Renal cortical epithelial cell (primary cell): ENCODE results near the gene ACSF3. TPM values are rescaled to one million over a fixed set of nuclear protein-coding genes. Genes with fewer than 3 reads are reported as not detected.
"Not testable (repeated sequence)": the region's sequence is repeated elsewhere in the genome, so short reads cannot be mapped to it uniquely, and the experiment has no call there.

Experiments
- DNase-seq: peaks from one replicate; pipeline ENCODE4 v3.0.0-alpha.2; 2011; ENCODE audit warnings: low read depth
- total RNA-seq: library from RNA; depleted of rRNA; stranded (reverse); fragments of >200 nt; gene quantifications from 2 replicates; pipeline ENCODE4 v1.2.3, GENCODE V29; 2014

The ACSF3 gene
- total RNA-seq, 1 donor from 2014 or later, result 29.8 TPM

GRCh38 chr16:89174877-89175276, 81.2 kb downstream of the ACSF3 start:
- no peak for DNase-seq

GRCh38 chr16:89175280-89176146, 81.9 kb downstream of the ACSF3 start:
- no peak for DNase-seq

GRCh38 chr16:89176147-89176690, 82.6 kb downstream of the ACSF3 start:
- no peak for DNase-seq

- no peak for DNase-seq
Observed at GRCh38 chr16:89176717-89177116, 83.1 kb downstream of the ACSF3 start.

- no peak for DNase-seq
Observed at GRCh38 chr16:89177501-89177900, 83.8 kb downstream of the ACSF3 start.

GRCh38 chr16:89178453-89179147, 84.9 kb downstream of the ACSF3 start:
- DNase-seq, result no peak

- DNase-seq, result no peak
Observed at GRCh38 chr16:89179148-89179484, 85.5 kb downstream of the ACSF3 start.

GRCh38 chr16:89179656-89180315, 86.1 kb downstream of the ACSF3 start:
- DNase-seq, result no peak

GRCh38 chr16:89183463-89183862, 89.8 kb downstream of the ACSF3 start:
- no peak for DNase-seq

- no peak for DNase-seq
Observed at GRCh38 chr16:89183975-89184676, 90.5 kb downstream of the ACSF3 start.

- DNase-seq, result no peak
Observed at GRCh38 chr16:89184677-89184932, 91.0 kb downstream of the ACSF3 start.

GRCh38 chr16:89184933-89185794, 91.5 kb downstream of the ACSF3 start:
- no peak for DNase-seq

- not testable (repeated sequence) for DNase-seq
Observed at GRCh38 chr16:89185887-89186592, 92.4 kb downstream of the ACSF3 start.

GRCh38 chr16:89186593-89187031, 93.0 kb downstream of the ACSF3 start:
- not testable (repeated sequence) for DNase-seq

GRCh38 chr16:89187032-89187769, 93.5 kb downstream of the ACSF3 start:
- DNase-seq, result no peak

GRCh38 chr16:89187770-89188392, 94.2 kb downstream of the ACSF3 start:
- no peak for DNase-seq

- DNase-seq, result not testable (repeated sequence)
Observed at GRCh38 chr16:89188471-89189357, 95.1 kb downstream of the ACSF3 start.
